NT2/D1 (cell line): ENCODE measurements around the gene PFDN4.

ENCODE experiments used
- YY1 ChIP-seq: IDR thresholded peaks from 2 replicates; pipeline ENCODE4 v1.6.1; 2011; ENCODE audit not compliant: insufficient read length, insufficient read depth
- ZNF274 ChIP-seq: IDR thresholded peaks from 2 replicates; pipeline ENCODE4 v1.6.1; 2011; ENCODE audit warnings: mild to moderate bottlenecking, low read depth, low read length

DNA sequence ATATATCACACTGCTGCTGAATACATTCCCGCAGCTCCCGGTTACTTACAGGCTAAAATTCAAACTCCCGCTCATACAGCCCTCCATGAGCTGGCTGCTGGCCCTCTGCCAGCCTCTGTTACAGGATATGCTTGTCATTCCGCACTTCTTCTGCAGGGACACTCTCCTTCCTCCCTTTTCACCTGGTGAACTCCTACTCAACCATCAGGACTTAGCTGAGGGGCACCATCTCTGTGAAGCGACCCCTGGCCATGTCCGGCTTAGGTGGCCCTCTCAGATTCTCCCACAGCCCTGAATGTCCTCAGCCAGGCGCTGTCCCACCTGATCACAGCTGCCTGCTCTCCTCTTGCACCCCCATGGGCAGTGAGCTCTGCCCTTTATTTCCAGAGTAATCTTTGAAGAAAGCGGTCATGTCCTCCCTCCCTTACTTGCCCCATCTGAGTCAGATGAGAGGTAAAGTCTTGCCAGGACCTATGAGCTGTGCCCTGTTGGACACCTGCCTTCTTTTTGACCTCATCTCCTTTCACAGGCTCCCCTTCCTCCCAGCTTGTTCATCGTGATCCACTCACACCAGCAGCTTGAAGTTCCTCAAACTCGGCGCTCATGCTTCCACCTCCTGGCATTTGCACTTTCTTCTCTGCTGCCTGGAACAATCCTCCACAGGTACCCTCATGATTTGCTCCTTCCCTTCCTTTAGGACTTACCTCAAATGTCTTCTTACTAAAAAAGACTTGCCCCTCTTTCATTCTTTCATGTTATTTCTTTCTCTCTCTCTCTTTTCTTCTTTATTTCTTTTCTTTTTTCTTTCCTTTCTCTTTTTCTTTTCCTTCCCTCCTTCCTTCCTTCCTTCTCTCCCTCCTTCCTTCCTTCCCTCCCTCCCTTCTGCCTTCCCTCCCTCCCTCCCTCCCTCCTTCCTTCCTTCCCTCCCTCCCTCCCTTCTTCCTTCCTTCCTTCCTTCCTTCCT lies 39.7 kb upstream of the PFDN4 start:
- TF ChIP-seq YY1 (no peak), ZNF274 (no peak)
